ENCODE data around the gene MRM3.
"Not testable (repeated sequence)": the region's sequence is repeated elsewhere in the genome, so short reads cannot be mapped to it uniquely, and the experiment has no call there.

DNA sequence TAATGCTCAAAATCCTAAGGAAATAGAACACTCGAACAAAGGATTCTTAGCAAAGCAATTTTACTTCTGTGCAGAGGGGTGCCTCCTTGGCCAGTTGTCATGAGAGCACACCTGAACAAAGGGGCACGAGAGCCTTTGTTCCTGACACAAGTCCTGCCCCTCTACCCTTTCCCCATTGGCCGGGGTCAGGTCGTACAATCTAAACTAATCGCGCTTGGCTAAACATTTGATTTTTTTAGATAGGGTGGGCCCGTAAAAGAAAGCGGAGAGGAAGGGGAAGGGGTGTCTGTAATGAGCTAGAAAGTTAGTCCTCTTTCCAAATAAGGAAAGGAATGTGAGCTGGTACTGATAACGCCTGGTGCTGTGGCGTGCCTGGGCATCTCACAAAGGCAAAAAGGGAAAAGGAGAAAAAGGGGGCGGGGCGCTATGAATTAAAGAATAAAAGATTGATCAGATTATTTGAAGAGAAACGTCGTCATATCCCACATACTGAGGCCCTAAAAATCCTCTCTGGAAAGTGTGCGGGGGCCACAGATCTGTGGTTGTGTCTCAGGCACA, 26.1 kb upstream of the MRM3 start:
- TF ChIP-seq, protein P1, sequence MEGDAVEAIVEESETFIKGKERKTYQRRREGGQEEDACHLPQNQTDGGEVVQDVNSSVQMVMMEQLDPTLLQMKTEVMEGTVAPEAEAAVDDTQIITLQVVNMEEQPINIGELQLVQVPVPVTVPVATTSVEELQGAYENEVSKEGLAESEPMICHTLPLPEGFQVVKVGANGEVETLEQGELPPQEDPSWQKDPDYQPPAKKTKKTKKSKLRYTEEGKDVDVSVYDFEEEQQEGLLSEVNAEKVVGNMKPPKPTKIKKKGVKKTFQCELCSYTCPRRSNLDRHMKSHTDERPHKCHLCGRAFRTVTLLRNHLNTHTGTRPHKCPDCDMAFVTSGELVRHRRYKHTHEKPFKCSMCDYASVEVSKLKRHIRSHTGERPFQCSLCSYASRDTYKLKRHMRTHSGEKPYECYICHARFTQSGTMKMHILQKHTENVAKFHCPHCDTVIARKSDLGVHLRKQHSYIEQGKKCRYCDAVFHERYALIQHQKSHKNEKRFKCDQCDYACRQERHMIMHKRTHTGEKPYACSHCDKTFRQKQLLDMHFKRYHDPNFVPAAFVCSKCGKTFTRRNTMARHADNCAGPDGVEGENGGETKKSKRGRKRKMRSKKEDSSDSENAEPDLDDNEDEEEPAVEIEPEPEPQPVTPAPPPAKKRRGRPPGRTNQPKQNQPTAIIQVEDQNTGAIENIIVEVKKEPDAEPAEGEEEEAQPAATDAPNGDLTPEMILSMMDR (IDR thresholded peaks at IDR 0.05) = not testable (repeated sequence)
- not testable (repeated sequence) for TF ChIP-seq EZH2 (IDR thresholded peaks at IDR 0.05; ENCODE audit: borderline replicate concordance, insufficient read depth, low read depth, low read length, poor library complexity, severe bottlenecking)

All from B cell (primary cell).